MM.1S (cell line): ENCODE data around the gene APBB2.

Source experiments
- DNase-seq: peaks from one replicate; pipeline ENCODE4 v3.0.0-alpha.2; 2015
- H2AFZ ChIP-seq: fragments of 300-600 bp; sonication (generic); 2 replicates; pipeline ENCODE4 v1.6.0; 2016; ENCODE audit warnings: antibody characterized with exemption, low read length
- H3F3A ChIP-seq: fragments of 300-600 bp; sonication (generic); 2 replicates; pipeline ENCODE4 v1.6.1; 2016; ENCODE audit warnings: mild to moderate bottlenecking, antibody characterized with exemption, low read length, moderate library complexity, mixed read lengths; ENCODE audit not compliant: insufficient read depth
- H3K27ac ChIP-seq: fragments of 300-600 bp; sonication (generic); 2 replicates; pipeline ENCODE4 v1.5.1; 2016; ENCODE audit warnings: mild to moderate bottlenecking, low read length
- H3K27me3 ChIP-seq: fragments of 300-600 bp; sonication (generic); replicated peaks from 2 replicates; pipeline ENCODE4 v1.6.0; 2016; ENCODE audit warnings: low read length; ENCODE audit not compliant: insufficient read depth
- H3K36me3 ChIP-seq: fragments of 300-600 bp; sonication (generic); replicated peaks from 2 replicates; pipeline ENCODE4 v1.6.1; 2016; ENCODE audit warnings: mild to moderate bottlenecking, low read length, mixed read lengths; ENCODE audit not compliant: insufficient read depth
- H3K4me1 ChIP-seq: fragments of 300-600 bp; sonication (generic); 2 replicates; pipeline ENCODE4 v1.6.1; 2016; ENCODE audit warnings: low read length, mixed read lengths
- H3K4me2 ChIP-seq: fragments of 300-600 bp; sonication (generic); 2 replicates; pipeline ENCODE4 v1.6.0; 2016; ENCODE audit warnings: low read depth, low read length
- H3K4me3 ChIP-seq: fragments of 300-600 bp; sonication (generic); 2 replicates; pipeline ENCODE4 v1.5.1; 2016; ENCODE audit warnings: low read length, mixed read lengths
- H3K79me2 ChIP-seq: fragments of 300-600 bp; sonication (generic); 2 replicates; pipeline ENCODE4 v1.6.1; 2016; ENCODE audit warnings: mixed run types, low read length, mixed read lengths
- H3K9ac ChIP-seq: fragments of 300-600 bp; sonication (generic); 2 replicates; pipeline ENCODE4 v1.6.1; 2016; ENCODE audit warnings: low read length, mixed read lengths
- H3K9me2 ChIP-seq: fragments of 300-600 bp; sonication (generic); replicated peaks from 2 replicates; pipeline ENCODE4 v1.6.1; 2016; ENCODE audit warnings: mild to moderate bottlenecking, low read length, mixed read lengths; ENCODE audit not compliant: insufficient read depth
- H3K9me3 ChIP-seq: fragments of 300-600 bp; sonication (generic); replicated peaks from 2 replicates; pipeline ENCODE4 v1.6.1; 2016; ENCODE audit warnings: mild to moderate bottlenecking, low read length, mixed read lengths; ENCODE audit not compliant: insufficient read depth
- H4K20me1 ChIP-seq: fragments of 300-600 bp; sonication (generic); 2 replicates; pipeline ENCODE4 v1.6.1; 2016; ENCODE audit warnings: mild to moderate bottlenecking, low read length, moderate library complexity, mixed read lengths; ENCODE audit not compliant: insufficient read depth
- EZH2 ChIP-seq: fragments of 300-600 bp; sonication (generic); optimal IDR thresholded peaks from 2 replicates; pipeline ENCODE3; 2017; ENCODE audit warnings: low read depth, mild to moderate bottlenecking, antibody characterized with exemption, low read length, mixed read lengths
- EZH2phosphoT487 ChIP-seq: fragments of 300-600 bp; sonication (generic); IDR thresholded peaks from 2 replicates; pipeline ENCODE4 v1.6.1; 2018; ENCODE audit warnings: antibody characterized with exemption, low read length
- TF ChIP-seq, protein P1 (sequence below): fragments of 300-600 bp; sonication (generic); IDR thresholded peaks from 2 replicates; pipeline ENCODE4 v1.5.1; 2016; ENCODE audit warnings: antibody characterized with exemption, low read length, mixed read lengths

Gene APBB2

DNA sequence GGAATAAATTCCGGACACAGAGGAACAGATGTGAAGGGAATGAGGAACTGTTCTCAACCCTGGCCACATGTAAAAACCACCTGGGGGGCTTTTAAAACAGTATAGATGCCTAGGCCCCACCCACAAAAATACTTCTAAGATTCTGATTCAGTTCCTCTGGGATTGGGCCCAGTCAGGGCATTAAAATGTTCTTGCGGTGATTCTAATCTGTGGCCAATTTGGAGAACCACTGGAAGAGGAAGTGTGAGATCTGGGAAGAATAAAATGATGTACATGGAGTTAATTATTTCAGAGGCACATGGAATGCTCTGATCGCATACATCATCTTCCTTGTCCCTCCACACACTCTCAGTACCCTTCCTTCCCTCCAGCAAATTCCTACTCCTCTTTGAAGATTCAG lies 192.2 kb downstream of the APBB2 start:
- Histone ChIP-seq H3K4me2 (no peak overlapping the region), H2AFZ (no peak overlapping the region), H3K4me1 (no peaks in the 10 kb centered on the region), H3K4me3 (no peak overlapping the region), H3K27ac (no peak overlapping the region), H3F3A (no peaks in the 10 kb centered on the region), H4K20me1 (no peaks in the 10 kb centered on the region), H3K79me2 (no peaks in the 10 kb centered on the region), H3K9ac (no peak overlapping the region), H3K36me3 (no peaks in the 10 kb centered on the region), H3K9me2 (no peaks in the 10 kb centered on the region), H3K9me3 (no peaks in the 10 kb centered on the region), H3K27me3 (no peaks in the 10 kb centered on the region)
- TF ChIP-seq EZH2 = no peak
- no peak for TF ChIP-seq EZH2phosphoT487
- TF ChIP-seq, protein P1, sequence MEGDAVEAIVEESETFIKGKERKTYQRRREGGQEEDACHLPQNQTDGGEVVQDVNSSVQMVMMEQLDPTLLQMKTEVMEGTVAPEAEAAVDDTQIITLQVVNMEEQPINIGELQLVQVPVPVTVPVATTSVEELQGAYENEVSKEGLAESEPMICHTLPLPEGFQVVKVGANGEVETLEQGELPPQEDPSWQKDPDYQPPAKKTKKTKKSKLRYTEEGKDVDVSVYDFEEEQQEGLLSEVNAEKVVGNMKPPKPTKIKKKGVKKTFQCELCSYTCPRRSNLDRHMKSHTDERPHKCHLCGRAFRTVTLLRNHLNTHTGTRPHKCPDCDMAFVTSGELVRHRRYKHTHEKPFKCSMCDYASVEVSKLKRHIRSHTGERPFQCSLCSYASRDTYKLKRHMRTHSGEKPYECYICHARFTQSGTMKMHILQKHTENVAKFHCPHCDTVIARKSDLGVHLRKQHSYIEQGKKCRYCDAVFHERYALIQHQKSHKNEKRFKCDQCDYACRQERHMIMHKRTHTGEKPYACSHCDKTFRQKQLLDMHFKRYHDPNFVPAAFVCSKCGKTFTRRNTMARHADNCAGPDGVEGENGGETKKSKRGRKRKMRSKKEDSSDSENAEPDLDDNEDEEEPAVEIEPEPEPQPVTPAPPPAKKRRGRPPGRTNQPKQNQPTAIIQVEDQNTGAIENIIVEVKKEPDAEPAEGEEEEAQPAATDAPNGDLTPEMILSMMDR = no peak
- DNase-seq = no peak

DNA sequence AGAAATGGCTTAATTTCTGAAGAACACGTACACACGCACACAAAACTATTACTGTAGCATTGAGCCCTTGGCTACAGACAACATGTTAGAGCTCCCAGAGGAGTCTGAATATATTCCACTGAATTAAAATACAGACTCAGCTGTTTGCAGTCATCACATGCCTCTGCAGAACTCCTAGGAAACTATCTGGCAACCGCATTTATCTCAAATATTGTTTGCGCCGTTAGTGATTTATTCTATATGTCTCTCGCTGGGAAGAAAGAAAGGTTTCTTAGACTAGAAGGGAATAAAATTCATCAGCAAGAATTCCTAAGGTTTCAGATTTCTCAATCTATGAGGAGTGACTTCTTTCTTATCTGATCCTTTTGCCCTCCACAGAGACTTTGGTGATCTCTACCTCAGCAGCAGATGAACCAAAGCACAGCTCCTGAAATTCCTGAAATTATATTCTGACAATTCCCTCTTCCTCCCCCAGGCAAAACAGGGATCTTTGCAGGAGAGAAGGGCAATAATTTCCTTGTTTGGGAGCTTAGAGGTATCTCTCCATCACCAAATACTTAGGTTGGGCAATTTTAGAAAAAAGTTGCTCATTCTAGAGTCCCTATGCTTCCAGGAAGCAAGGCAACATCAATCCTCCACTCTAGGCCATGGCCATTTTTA lies 199.2 kb downstream of the APBB2 start:
- Histone ChIP-seq H3K4me2 (no peak overlapping the region), H3K27me3 (no peaks in the 10 kb centered on the region), H3K4me1 (no peaks in the 10 kb centered on the region), H4K20me1 (no peaks in the 10 kb centered on the region), H3K79me2 (no peaks in the 10 kb centered on the region), H3K36me3 (no peaks in the 10 kb centered on the region), H3F3A (no peaks in the 10 kb centered on the region), H3K27ac (no peak overlapping the region), H2AFZ (no peak overlapping the region), H3K9me2 (no peaks in the 10 kb centered on the region), H3K4me3 (no peak overlapping the region), H3K9me3 (no peaks in the 10 kb centered on the region), H3K9ac (no peak overlapping the region)
- TF ChIP-seq EZH2phosphoT487 (no peak), EZH2 (no peak)
- TF ChIP-seq, protein P1 = no peak
- no peak for DNase-seq

DNA sequence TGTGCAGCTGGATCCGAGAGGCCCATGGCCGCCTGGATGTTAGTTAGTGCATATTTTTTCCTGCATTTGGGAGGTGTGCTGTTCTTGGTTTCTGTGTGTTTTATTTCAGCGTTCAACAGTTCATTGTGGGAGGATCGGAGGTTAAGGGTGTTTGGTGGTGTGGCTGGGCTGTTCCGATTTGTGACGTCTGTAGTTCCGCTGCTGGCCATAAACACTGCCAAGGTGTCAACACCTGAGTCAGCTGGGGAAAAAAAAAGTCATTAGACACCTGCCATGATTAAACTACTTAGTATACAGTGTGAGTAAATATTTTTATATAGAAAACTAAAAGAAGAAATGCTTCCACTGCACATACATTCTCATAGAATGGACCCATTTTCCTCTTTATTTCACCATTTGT lies 200.2 kb downstream of the APBB2 start:
- no peak for DNase-seq
- Histone ChIP-seq H3K4me3 (no peak overlapping the region), H3K4me2 (no peak overlapping the region), H3K79me2 (no peaks in the 10 kb centered on the region), H3K27ac (no peak overlapping the region), H3K9ac (no peak overlapping the region), H3K36me3 (no peaks in the 10 kb centered on the region), H3K9me3 (no peaks in the 10 kb centered on the region), H3F3A (no peaks in the 10 kb centered on the region), H2AFZ (no peak overlapping the region), H3K9me2 (no peaks in the 10 kb centered on the region), H4K20me1 (no peaks in the 10 kb centered on the region), H3K4me1 (no peaks in the 10 kb centered on the region), H3K27me3 (no peaks in the 10 kb centered on the region)
- TF ChIP-seq, protein P1 = no peak
- TF ChIP-seq EZH2phosphoT487 (no peak), EZH2 (no peak)
